Fibroblast of lung (primary cell): ENCODE measurements around the gene TRIM65. TPM values are rescaled to one million over a fixed set of nuclear protein-coding genes. Genes with fewer than 3 reads are reported as not detected.

Experiments
- DNase-seq, 2 donors: peaks; one replicate each; pipeline versions ENCODE4 v3.0.0 to v3.0.0-alpha.2; 2010; ENCODE audit warnings: low read depth in 2 of 2
- H2AFZ ChIP-seq: 2 replicates; pipeline ENCODE4 v1.5.1; 2012; ENCODE audit warnings: low read length, control low read depth, inconsistent platforms
- H3K27ac ChIP-seq: 2 replicates; pipeline ENCODE4 v1.5.1; 2011; ENCODE audit warnings: low read length, control low read depth; ENCODE audit not compliant: insufficient read depth
- H3K27me3 ChIP-seq: 2 replicates; pipeline ENCODE4 v1.5.1; 2011; ENCODE audit warnings: mild to moderate bottlenecking, low read length; ENCODE audit not compliant: control insufficient read depth, insufficient read depth
- H3K36me3 ChIP-seq: 2 replicates; pipeline ENCODE4 v1.5.1; 2011; ENCODE audit warnings: low read length; ENCODE audit not compliant: control insufficient read depth, insufficient read depth
- H3K4me1 ChIP-seq: 2 replicates; pipeline ENCODE4 v1.5.1; 2011; ENCODE audit warnings: low read length; ENCODE audit not compliant: control insufficient read depth, insufficient read depth; ENCODE audit errors: extremely low read depth
- H3K4me2 ChIP-seq: 2 replicates; pipeline ENCODE4 v1.5.1; 2011; ENCODE audit warnings: low read length, control low read depth; ENCODE audit not compliant: insufficient read depth; ENCODE audit errors: extremely low read depth
- H3K4me3 ChIP-seq, 4 experiments: fragments of 200-600 bp in 1 of 4; sonication (generic) in 1 of 4; replicated peaks in 1 of 4; 2 replicates each; pipeline ENCODE4 v1.5.1; 2011 to 2016; ENCODE audit warnings: low read length in 4 of 4, low read depth in 3 of 4, mild to moderate bottlenecking in 3 of 4, control low read depth in 2 of 4, inconsistent platforms in 1 of 4, mixed read lengths in 1 of 4; ENCODE audit not compliant: insufficient read depth in 1 of 4; ENCODE audit errors: control extremely low read depth in 1 of 4
- H3K79me2 ChIP-seq: 2 replicates; pipeline ENCODE4 v1.5.1; 2012; ENCODE audit warnings: mild to moderate bottlenecking, low read length, inconsistent platforms; ENCODE audit not compliant: control insufficient read depth, insufficient read depth
- H3K9ac ChIP-seq: 2 replicates; pipeline ENCODE4 v1.5.1; 2011; ENCODE audit warnings: mild to moderate bottlenecking, low read length, control low read depth; ENCODE audit not compliant: insufficient read depth
- H3K9me3 ChIP-seq: 2 replicates; pipeline ENCODE4 v1.5.1; 2012; ENCODE audit warnings: low read depth, low read length; ENCODE audit not compliant: control insufficient read depth, insufficient read depth
- H4K20me1 ChIP-seq: 2 replicates; pipeline ENCODE4 v1.5.1; 2011; ENCODE audit warnings: low read length; ENCODE audit not compliant: control insufficient read depth, insufficient read depth; ENCODE audit errors: extremely low read depth
- CTCF ChIP-seq, 2 donors: IDR thresholded peaks in 1 of 2; conservative IDR thresholded peaks in 1 of 2; 1 replicate in 1 of 2; 2 replicates in 1 of 2; pipeline ENCODE4 v1.5.1; 2011 to 2012; ENCODE audit warnings: low read length in 2 of 2, control low read depth in 1 of 2, inconsistent platforms in 1 of 2, low read depth in 1 of 2, mild to moderate bottlenecking in 1 of 2
- EZH2 ChIP-seq: IDR thresholded peaks from 2 replicates; pipeline ENCODE4 v1.5.1; 2012; ENCODE audit warnings: low read length, control low read depth, mild to moderate bottlenecking; ENCODE audit errors: missing control alignments
- polyA plus RNA-seq, 2 donors: library from polyadenylated mRNA; depleted of rRNA in 1 of 2; stranded (reverse) in 1 of 2; unstranded in 1 of 2; fragments of >200 nt; gene quantifications; 2 replicates each; pipeline ENCODE4 v1.2.1, GENCODE V29; 2011 to 2012; ENCODE audit warnings: missing spikeins in 1 of 2
- total RNA-seq: library from RNA; depleted of rRNA; stranded (reverse); fragments of >200 nt; gene quantifications from 2 replicates; pipeline ENCODE4 v1.2.1, GENCODE V29; 2014

Gene TRIM65
- total and polyA plus RNA-seq, 2 donors (not counting 1 experiment from before 2014, with no cell fraction given): 4.3 to 17.2 TPM

DNA sequence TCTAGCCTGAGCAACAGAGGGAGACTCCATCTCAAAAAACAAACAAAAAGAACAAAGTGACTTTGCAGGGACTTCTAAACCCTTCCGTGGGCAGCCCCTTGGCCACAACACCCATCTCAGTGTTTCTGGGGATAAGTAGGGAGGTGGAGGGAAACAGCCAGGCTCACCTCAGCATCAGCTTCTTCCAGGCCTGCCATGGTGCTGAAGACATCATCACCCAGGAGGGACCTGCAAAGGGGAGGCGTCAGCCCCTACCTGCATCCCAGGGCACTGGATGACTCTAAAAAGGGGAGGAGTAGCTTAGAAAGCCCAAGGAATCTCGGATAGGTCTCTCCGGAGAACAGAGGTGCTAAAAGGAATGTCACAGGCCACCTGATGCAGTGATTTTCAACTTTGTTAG lies 34.3 kb upstream of the TRIM65 start:
- Histone ChIP-seq H3K4me2 (no peak overlapping the region), H2AFZ (no peak overlapping the region), H4K20me1 (no peaks in the 10 kb centered on the region), H3K9me3 (no peaks in the 10 kb centered on the region), H3K4me3 (no peak overlapping the region), H3K36me3 (no peaks in the 10 kb centered on the region), H3K27ac (no peak overlapping the region), H3K27me3 (no peaks in the 10 kb centered on the region), H3K79me2 (no peaks in the 10 kb centered on the region), H3K9ac (no peak overlapping the region), H3K4me1 (no peaks in the 10 kb centered on the region)
- DNase-seq: no peak
- TF ChIP-seq CTCF (conservative IDR thresholded peaks at IDR 0.05 in 1 of 2, IDR thresholded peaks at IDR 0.05 in 1 of 2; ENCODE audit: low read depth in 1 of 2, low read length in 2 of 2) (no peak), EZH2 (no peak)

DNA sequence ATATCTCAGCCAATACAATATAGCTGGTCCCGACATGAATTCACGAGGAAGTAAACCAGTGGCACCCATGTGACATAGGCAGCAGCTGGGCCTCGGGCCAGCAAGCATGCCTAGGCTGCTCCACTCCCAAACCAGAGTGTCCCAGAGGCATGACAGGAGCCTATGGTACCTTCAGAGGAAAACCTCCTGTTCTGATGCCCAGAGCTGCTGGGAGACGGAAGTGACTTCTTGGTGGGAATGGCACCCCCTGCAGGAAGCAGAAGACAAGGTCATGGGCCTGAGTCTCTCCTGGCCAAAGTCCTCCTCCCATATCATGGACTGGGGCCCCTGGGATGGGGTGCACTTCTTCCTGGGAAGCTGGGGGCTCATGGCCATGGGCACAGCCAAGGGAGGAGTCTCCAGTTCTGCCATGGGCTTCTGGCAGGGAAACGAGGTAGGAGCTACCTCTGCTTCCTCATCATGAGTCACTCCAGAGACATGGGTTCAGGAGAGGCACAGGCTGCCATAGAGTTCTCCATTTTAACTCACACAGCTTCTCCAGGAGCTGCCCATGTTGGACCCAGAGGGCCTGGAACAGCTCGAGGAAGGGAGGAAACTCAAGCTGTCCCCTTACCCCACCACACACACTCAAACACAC lies 30.7 kb upstream of the TRIM65 start:
- Histone ChIP-seq H3K27ac (no peak overlapping the region), H2AFZ (no peak overlapping the region), H3K9ac (no peak overlapping the region), H3K27me3 (no peaks in the 10 kb centered on the region), H3K4me3 (no peak overlapping the region), H3K9me3 (no peaks in the 10 kb centered on the region), H3K4me1 (no peaks in the 10 kb centered on the region), H3K79me2 (no peaks in the 10 kb centered on the region), H3K4me2 (no peak overlapping the region), H3K36me3 (peaks cover 3% of the 10 kb centered on the region), H4K20me1 (no peaks in the 10 kb centered on the region)
- TF ChIP-seq EZH2 (no peak), CTCF (conservative IDR thresholded peaks at IDR 0.05 in 1 of 2, IDR thresholded peaks at IDR 0.05 in 1 of 2; ENCODE audit: low read depth in 1 of 2, low read length in 2 of 2) (peak in 1 of 2 donors; percentile 33)
- DNase-seq: peak in 1 of 2 donors; percentile 15

DNA sequence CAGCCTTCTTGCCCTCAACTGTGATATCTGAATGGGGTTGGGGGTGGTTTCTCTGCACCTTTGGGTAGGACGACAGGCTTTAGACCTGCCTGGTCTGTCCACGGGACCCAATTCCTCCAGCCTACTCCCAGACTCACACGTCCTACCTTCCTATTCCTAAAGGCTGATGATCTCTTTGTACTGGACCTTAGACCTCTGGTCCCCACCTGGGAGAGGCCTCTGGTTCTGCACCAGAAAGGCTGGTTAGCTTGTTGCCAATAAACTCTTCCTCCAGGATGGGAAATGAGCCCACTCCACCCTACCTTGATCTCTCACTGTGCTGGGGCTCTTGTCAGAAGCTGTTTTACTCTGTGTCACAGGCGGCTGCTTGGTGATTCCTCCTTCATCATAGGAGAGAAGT lies 29.7 kb upstream of the TRIM65 start:
- Histone ChIP-seq H3K4me1 (no peaks in the 10 kb centered on the region), H3K79me2 (no peaks in the 10 kb centered on the region), H3K27me3 (no peaks in the 10 kb centered on the region), H3K9ac (no peak overlapping the region), H4K20me1 (no peaks in the 10 kb centered on the region), H3K4me3 (no peak overlapping the region), H2AFZ (no peak overlapping the region), H3K9me3 (no peaks in the 10 kb centered on the region), H3K36me3 (peaks cover 3% of the 10 kb centered on the region), H3K4me2 (no peak overlapping the region), H3K27ac (no peak overlapping the region)
- TF ChIP-seq CTCF (conservative IDR thresholded peaks at IDR 0.05 in 1 of 2, IDR thresholded peaks at IDR 0.05 in 1 of 2; ENCODE audit: low read depth in 1 of 2, low read length in 2 of 2): no peak
- TF ChIP-seq EZH2: no peak
- no peak for DNase-seq
